Activated CD8-positive, alpha-beta memory T cell treated with anti-CD3 and anti-CD28 coated beads, Interleukin-2, amount 50 U/mL, for 1 hour (primary cell): ENCODE measurements around the gene FRS3.

Experiments
- DNase-seq: peaks from one replicate; pipeline ENCODE4 v3.0.0-alpha.2; 2020; ENCODE audit errors: extremely low read depth

The FRS3 gene

GRCh38 chr6:41728073-41728936 is 51.4 kb downstream of the FRS3 start:
- no peak for DNase-seq

GRCh38 chr6:41727705-41728072 is 52.0 kb downstream of the FRS3 start:
- DNase-seq: no peak

GRCh38 chr6:41726876-41727275 is 52.8 kb downstream of the FRS3 start:
- no peak for DNase-seq

- no peak for DNase-seq
Observed at GRCh38 chr6:41724586-41725501, 54.9 kb downstream of the FRS3 start.

- DNase-seq: no peak
Observed at GRCh38 chr6:41724228-41724580, 55.5 kb downstream of the FRS3 start.

GRCh38 chr6:41723530-41724227 is 56.0 kb downstream of the FRS3 start:
- DNase-seq: no peak

- DNase-seq: no peak
Observed at GRCh38 chr6:41722969-41723529, 56.7 kb downstream of the FRS3 start.

- no peak for DNase-seq
Observed at GRCh38 chr6:41721414-41721813, 58.3 kb downstream of the FRS3 start.

- no peak for DNase-seq
Observed at GRCh38 chr6:41720783-41721182, 58.9 kb downstream of the FRS3 start.

GRCh38 chr6:41720262-41720620 is 59.5 kb downstream of the FRS3 start:
- DNase-seq: no peak
